Measurements from ENCODE around the gene ALPK3. TPM values are rescaled to one million over a fixed set of nuclear protein-coding genes. Genes with fewer than 3 reads are reported as not detected.

ALPK3 gene
- total RNA-seq, 1 experiment from 2014 or later = 16.5 TPM

DNA sequence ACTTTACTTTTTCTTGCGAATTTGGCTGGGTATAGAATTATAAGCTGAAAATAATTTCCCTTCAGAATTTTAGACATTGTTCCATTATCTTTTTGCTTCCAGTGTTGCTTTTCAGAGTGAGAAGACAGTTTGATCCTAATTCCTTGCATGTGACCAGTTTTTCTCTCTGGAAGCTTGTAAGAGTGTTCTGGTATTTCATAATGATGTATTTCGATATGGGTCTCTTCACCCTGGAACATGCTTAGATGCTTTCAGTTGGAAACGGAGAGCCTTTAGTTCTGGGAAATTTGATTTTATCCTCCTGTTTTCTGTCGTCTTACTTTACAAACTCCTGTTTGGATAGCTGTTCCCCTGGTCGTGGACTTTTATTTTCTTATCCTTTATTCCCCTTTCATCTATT, 13.9 kb downstream of the ALPK3 start:
- ChIA-PET CTCF (no interaction called here), POLR2A (interaction anchor here (0.6 kb wide), 1 partner anchor 24 kb away, joined by 3 read pairs; no protein-coding TSS in a partner anchor)
- ATAC-seq = no peak
- peaks cover 6% of the 10 kb centered on the region; the same call in 1 of the 2 replicates for H3K36me3 Mint-ChIP-seq
- no peak overlapping the region for H3K27ac Mint-ChIP-seq
- no peak overlapping the region for H3K4me3 Mint-ChIP-seq
- H3K4me1 Mint-ChIP-seq = peaks cover 17% of the 10 kb centered on the region
- DNase-seq (ENCODE audit: low spot score) = no peak
- no peaks in the 10 kb centered on the region for H3K9me3 Mint-ChIP-seq
- TF ChIP-seq CREM (CRISPR knock-in tag; IDR thresholded peaks at IDR 0.05) = no peak
- no peaks in the 10 kb centered on the region for H3K27me3 Mint-ChIP-seq (ENCODE audit: low read depth)

DNA sequence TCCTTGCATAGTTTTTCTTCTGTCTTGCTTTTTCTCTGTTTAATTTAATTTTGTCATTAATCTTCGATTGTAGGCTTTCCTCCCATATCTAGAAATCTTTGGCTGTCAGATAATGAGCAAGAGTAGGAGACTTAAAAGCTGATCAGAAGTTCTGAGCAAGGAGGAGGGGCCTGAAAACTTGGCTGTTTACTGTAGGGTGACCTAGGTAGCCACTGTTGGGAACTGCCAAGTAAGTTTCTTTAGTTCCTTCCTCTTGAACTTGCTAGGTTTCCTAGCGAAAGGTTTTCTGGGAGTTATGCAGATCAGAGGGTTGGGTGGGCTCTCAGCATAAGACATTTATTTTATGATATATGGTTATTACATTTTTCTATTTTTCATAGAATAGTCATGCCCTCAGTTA, 14.5 kb downstream of the ALPK3 start:
- POLR2A ChIA-PET = no interaction called here
- Mint-ChIP-seq H3K9me3 (no peaks in the 10 kb centered on the region), H3K27ac (no peak overlapping the region)

More for the DNA sequence above, 14.5 kb downstream of the ALPK3 start:
- H3K27me3 Mint-ChIP-seq (ENCODE audit: low read depth) = no peaks in the 10 kb centered on the region
- no peak overlapping the region for H3K4me3 Mint-ChIP-seq
- no peak for ATAC-seq
- peaks cover 6% of the 10 kb centered on the region; the same call in 1 of the 2 replicates for H3K36me3 Mint-ChIP-seq
- no peak for DNase-seq (ENCODE audit: low spot score)
- H3K4me1 Mint-ChIP-seq = peaks cover 11% of the 10 kb centered on the region
- CTCF ChIA-PET = no interaction called here
- no peak for TF ChIP-seq JAZF1 (CRISPR knock-in tag; IDR thresholded peaks at IDR 0.05)
- TF ChIP-seq SP1 (CRISPR knock-in tag; conservative IDR thresholded peaks at IDR 0.05) = no peak
- TF ChIP-seq SOX15 (CRISPR knock-in tag; IDR thresholded peaks at IDR 0.05) = no peak
- TF ChIP-seq, protein P1, sequence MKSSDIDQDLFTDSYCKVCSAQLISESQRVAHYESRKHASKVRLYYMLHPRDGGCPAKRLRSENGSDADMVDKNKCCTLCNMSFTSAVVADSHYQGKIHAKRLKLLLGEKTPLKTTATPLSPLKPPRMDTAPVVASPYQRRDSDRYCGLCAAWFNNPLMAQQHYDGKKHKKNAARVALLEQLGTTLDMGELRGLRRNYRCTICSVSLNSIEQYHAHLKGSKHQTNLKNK (CRISPR knock-in tag; IDR thresholded peaks at IDR 0.05) = no peak
- no peak for TF ChIP-seq ZNF317 (CRISPR knock-in tag; IDR thresholded peaks at IDR 0.05; ENCODE audit: borderline replicate concordance, low read depth)
- TF ChIP-seq IRF2 (CRISPR knock-in tag; IDR thresholded peaks at IDR 0.05; ENCODE audit: borderline replicate concordance, low read depth) = no peak
- TF ChIP-seq CBFB (CRISPR knock-in tag; IDR thresholded peaks at IDR 0.05; ENCODE audit: low read depth) = no peak
- no peak for TF ChIP-seq RORB (CRISPR knock-in tag; IDR thresholded peaks at IDR 0.05)
- TF ChIP-seq, protein P2, sequence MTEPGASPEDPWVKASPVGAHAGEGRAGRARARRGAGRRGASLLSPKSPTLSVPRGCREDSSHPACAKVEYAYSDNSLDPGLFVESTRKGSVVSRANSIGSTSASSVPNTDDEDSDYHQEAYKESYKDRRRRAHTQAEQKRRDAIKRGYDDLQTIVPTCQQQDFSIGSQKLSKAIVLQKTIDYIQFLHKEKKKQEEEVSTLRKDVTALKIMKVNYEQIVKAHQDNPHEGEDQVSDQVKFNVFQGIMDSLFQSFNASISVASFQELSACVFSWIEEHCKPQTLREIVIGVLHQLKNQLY (CRISPR knock-in tag; IDR thresholded peaks at IDR 0.05) = no peak
- no peak for TF ChIP-seq GRHL2 (CRISPR knock-in tag; IDR thresholded peaks at IDR 0.05; ENCODE audit: insufficient replicate concordance, severe bottlenecking)
- no peak for TF ChIP-seq TEAD4 (CRISPR knock-in tag; IDR thresholded peaks at IDR 0.05)
- TF ChIP-seq, protein P3, sequence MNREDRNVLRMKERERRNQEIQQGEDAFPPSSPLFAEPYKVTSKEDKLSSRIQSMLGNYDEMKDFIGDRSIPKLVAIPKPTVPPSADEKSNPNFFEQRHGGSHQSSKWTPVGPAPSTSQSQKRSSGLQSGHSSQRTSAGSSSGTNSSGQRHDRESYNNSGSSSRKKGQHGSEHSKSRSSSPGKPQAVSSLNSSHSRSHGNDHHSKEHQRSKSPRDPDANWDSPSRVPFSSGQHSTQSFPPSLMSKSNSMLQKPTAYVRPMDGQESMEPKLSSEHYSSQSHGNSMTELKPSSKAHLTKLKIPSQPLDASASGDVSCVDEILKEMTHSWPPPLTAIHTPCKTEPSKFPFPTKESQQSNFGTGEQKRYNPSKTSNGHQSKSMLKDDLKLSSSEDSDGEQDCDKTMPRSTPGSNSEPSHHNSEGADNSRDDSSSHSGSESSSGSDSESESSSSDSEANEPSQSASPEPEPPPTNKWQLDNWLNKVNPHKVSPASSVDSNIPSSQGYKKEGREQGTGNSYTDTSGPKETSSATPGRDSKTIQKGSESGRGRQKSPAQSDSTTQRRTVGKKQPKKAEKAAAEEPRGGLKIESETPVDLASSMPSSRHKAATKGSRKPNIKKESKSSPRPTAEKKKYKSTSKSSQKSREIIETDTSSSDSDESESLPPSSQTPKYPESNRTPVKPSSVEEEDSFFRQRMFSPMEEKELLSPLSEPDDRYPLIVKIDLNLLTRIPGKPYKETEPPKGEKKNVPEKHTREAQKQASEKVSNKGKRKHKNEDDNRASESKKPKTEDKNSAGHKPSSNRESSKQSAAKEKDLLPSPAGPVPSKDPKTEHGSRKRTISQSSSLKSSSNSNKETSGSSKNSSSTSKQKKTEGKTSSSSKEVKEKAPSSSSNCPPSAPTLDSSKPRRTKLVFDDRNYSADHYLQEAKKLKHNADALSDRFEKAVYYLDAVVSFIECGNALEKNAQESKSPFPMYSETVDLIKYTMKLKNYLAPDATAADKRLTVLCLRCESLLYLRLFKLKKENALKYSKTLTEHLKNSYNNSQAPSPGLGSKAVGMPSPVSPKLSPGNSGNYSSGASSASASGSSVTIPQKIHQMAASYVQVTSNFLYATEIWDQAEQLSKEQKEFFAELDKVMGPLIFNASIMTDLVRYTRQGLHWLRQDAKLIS (CRISPR knock-in tag; IDR thresholded peaks at IDR 0.05; ENCODE audit: borderline replicate concordance) = no peak
- no peak for TF ChIP-seq KAT7 (CRISPR knock-in tag; IDR thresholded peaks at IDR 0.05; ENCODE audit: borderline replicate concordance)
- TF ChIP-seq, protein P4, sequence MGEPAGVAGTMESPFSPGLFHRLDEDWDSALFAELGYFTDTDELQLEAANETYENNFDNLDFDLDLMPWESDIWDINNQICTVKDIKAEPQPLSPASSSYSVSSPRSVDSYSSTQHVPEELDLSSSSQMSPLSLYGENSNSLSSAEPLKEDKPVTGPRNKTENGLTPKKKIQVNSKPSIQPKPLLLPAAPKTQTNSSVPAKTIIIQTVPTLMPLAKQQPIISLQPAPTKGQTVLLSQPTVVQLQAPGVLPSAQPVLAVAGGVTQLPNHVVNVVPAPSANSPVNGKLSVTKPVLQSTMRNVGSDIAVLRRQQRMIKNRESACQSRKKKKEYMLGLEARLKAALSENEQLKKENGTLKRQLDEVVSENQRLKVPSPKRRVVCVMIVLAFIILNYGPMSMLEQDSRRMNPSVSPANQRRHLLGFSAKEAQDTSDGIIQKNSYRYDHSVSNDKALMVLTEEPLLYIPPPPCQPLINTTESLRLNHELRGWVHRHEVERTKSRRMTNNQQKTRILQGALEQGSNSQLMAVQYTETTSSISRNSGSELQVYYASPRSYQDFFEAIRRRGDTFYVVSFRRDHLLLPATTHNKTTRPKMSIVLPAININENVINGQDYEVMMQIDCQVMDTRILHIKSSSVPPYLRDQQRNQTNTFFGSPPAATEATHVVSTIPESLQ (CRISPR knock-in tag; IDR thresholded peaks at IDR 0.05) = no peak
- TF ChIP-seq, protein P5, sequence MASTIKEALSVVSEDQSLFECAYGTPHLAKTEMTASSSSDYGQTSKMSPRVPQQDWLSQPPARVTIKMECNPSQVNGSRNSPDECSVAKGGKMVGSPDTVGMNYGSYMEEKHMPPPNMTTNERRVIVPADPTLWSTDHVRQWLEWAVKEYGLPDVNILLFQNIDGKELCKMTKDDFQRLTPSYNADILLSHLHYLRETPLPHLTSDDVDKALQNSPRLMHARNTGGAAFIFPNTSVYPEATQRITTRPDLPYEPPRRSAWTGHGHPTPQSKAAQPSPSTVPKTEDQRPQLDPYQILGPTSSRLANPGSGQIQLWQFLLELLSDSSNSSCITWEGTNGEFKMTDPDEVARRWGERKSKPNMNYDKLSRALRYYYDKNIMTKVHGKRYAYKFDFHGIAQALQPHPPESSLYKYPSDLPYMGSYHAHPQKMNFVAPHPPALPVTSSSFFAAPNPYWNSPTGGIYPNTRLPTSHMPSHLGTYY (CRISPR knock-in tag; IDR thresholded peaks at IDR 0.05) = no peak
- TF ChIP-seq, protein P6, sequence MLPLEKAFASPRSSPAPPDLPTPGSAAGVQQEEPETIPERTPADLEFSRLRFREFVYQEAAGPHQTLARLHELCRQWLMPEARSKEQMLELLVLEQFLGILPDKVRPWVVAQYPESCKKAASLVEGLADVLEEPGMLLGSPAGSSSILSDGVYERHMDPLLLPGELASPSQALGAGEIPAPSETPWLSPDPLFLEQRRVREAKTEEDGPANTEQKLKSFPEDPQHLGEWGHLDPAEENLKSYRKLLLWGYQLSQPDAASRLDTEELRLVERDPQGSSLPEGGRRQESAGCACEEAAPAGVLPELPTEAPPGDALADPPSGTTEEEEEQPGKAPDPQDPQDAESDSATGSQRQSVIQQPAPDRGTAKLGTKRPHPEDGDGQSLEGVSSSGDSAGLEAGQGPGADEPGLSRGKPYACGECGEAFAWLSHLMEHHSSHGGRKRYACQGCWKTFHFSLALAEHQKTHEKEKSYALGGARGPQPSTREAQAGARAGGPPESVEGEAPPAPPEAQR (CRISPR knock-in tag; IDR thresholded peaks at IDR 0.05) = no peak
- TF ChIP-seq NR2C2 (CRISPR knock-in tag; IDR thresholded peaks at IDR 0.05) = no peak
- TF ChIP-seq FOXJ3 (CRISPR knock-in tag; IDR thresholded peaks at IDR 0.05; ENCODE audit: borderline replicate concordance) = no peak
- TF ChIP-seq, protein P7, sequence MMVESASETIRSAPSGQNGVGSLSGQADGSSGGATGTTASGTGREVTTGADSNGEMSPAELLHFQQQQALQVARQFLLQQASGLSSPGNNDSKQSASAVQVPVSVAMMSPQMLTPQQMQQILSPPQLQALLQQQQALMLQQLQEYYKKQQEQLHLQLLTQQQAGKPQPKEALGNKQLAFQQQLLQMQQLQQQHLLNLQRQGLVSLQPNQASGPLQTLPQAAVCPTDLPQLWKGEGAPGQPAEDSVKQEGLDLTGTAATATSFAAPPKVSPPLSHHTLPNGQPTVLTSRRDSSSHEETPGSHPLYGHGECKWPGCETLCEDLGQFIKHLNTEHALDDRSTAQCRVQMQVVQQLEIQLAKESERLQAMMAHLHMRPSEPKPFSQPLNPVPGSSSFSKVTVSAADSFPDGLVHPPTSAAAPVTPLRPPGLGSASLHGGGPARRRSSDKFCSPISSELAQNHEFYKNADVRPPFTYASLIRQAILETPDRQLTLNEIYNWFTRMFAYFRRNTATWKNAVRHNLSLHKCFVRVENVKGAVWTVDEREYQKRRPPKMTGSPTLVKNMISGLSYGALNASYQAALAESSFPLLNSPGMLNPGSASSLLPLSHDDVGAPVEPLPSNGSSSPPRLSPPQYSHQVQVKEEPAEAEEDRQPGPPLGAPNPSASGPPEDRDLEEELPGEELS (CRISPR knock-in tag; IDR thresholded peaks at IDR 0.05) = no peak
